Stomach (tissue), 9 donors: ENCODE measurements around the gene BAG3. TPM values are rescaled to one million over a fixed set of nuclear protein-coding genes. Genes with fewer than 3 reads are reported as not detected.
A peak's percentile ranks its signal among the peaks of the same experiment; 100 is the strongest.
"Not testable (repeated sequence)": the region's sequence is repeated elsewhere in the genome, so short reads cannot be mapped to it uniquely, and the experiment has no call there.

Source experiments
- DNase-seq, 2 donors: peaks; one replicate each; pipeline versions ENCODE4 v3.0.0 to v3.0.0-alpha.2; 2013 to 2019
- H3K27ac ChIP-seq, 5 donors: fragments of 200-600 bp in 4 of 5; sonication (generic) in 4 of 5; one replicate each; pipeline ENCODE4 v1.5.1; 2013 to 2019; ENCODE audit warnings: mild to moderate bottlenecking in 1 of 5, moderate library complexity in 1 of 5
- H3K27me3 ChIP-seq, 3 donors: fragments of 200-600 bp; sonication (generic); one replicate each; pipeline ENCODE4 v1.5.1; 2017 to 2019; ENCODE audit warnings: mixed run types in 1 of 3
- H3K36me3 ChIP-seq, 4 donors: fragments of 200-600 bp; sonication (generic); 1 replicate in 3 of 4; 2 replicates in 1 of 4; pipeline ENCODE4 v1.5.1; 2016 to 2019
- H3K4me1 ChIP-seq, 4 donors: fragments of 200-600 bp; sonication (generic); one replicate each; pipeline ENCODE4 v1.5.1; 2016 to 2019
- H3K4me3 ChIP-seq, 4 donors: fragments of 200-600 bp; sonication (generic) in 3 of 4; one replicate each; pipeline ENCODE4 v1.5.1; 2016 to 2019; ENCODE audit warnings: mild to moderate bottlenecking in 1 of 4
- H3K9me3 ChIP-seq, 4 donors: fragments of 200-600 bp; sonication (generic); one replicate each; pipeline ENCODE4 v1.5.1; 2016 to 2019
- EP300 ChIP-seq: sonication (generic); formaldehyde crosslinking; IDR thresholded peaks from one replicate; pipeline ENCODE4 v1.6.1; 2017; ENCODE audit warnings: antibody characterized with exemption
- POLR2A ChIP-seq, 4 donors: fragments of 450-650 bp; IDR thresholded peaks; one replicate each; pipeline ENCODE4 v1.6.1; 2016; ENCODE audit warnings: antibody characterized with exemption in 4 of 4, control low read depth in 2 of 4, mild to moderate bottlenecking in 1 of 4, moderate library complexity in 1 of 4
- POLR2AphosphoS5 ChIP-seq, 3 donors: sonication (generic); formaldehyde crosslinking; IDR thresholded peaks; one replicate each; pipeline ENCODE4 v1.6.1; 2016; ENCODE audit warnings: antibody characterized with exemption in 3 of 3
- WGBS, 5 donors: extraction: QIAGEN DNeasy Blood & Tissue Kit in 3 of 5; methylation state at CpG; one replicate each; pipeline versions ENCODE4 v1.1.5 to v1.1.7; 2013 to 2018; 5-methylcytosine and 5-hydroxymethylcytosine counted together
- intact Hi-C: fragments of 100-400 bp; cut with DNase I; formaldehyde crosslinking; loops from one replicate; pipeline ENCODE4 v1.15.1; 2023; ENCODE audit warnings: low total_unique reads
- polyA plus RNA-seq, 3 donors: library from polyadenylated mRNA; stranded (reverse); fragments of 200-250 nt; gene quantifications; one replicate each; pipeline ENCODE4 v1.2.3, GENCODE V29; 2013
- total RNA-seq, 5 donors: library from RNA; depleted of rRNA; stranded (reverse); fragments of >200 nt; gene quantifications; one replicate each; pipeline versions ENCODE4 v1.1.0 to v1.2.3, GENCODE V29; 2014 to 2016
- TF ChIP-seq, protein P1 (sequence below), 7 experiments: fragments of 450-650 bp in 4 of 7; fragments of 200-600 bp in 3 of 7; sonication (generic) in 3 of 7; IDR thresholded peaks; one replicate each; pipeline ENCODE4 v1.5.1; 2016 to 2019; ENCODE audit warnings: antibody characterized with exemption in 7 of 7, control low read depth in 2 of 7, mild to moderate bottlenecking in 1 of 7
- donor health status: healthy with polysubstance abuse.
- donor health status: Bipolar disorder and iron deficiency.
- donor health status: healthy.

BAG3 gene
- total and polyA plus RNA-seq, 8 donors, result 8.4 to 113 (median 27.3) TPM

DNA sequence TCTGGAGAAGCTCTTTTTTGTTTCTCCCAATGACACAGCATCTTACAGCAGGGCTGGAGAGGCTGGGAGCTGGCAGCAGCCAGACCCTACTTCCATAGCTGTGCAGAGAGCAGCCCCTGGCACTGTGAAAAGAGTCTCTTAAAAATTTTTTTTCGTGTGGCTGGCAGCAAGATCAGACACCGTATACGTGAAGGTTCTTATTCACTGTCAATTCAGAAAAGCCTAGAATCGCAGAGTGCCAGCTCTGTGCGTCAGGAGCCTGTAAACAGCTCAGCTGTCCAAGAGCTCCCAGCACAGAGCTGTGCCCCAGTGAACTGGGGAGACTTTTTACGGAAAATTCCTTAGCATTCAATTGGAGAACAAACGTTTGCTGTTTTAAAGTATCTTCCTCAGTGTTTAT, 6.5 kb downstream of the BAG3 start:
- peak overlapping the region; percentile 32 to 100 (median 97) for H3K27ac ChIP-seq
- H3K4me3 ChIP-seq, result peak overlapping the region in 2 of 4 donors; percentile 8 to 20
- intact Hi-C loops, result no loop called here
- WGBS, 5 donors, result 32 to 50% (median 40%) methylated on average over 7 of the region's 7 CpGs
- peak in 1 of 2 donors; percentile 51 for DNase-seq
- peaks cover 75 to 96% (median 87%) of the 10 kb centered on the region in 4 donors for H3K4me1 ChIP-seq
- H3K27me3 ChIP-seq, result no peaks in the 10 kb centered on the region
- TF ChIP-seq EP300 (peak; percentile 86), POLR2A (IDR thresholded peaks at IDR 0.05) (no peak), POLR2AphosphoS5 (IDR thresholded peaks at IDR 0.05) (peak in 1 of 3 donors; percentile 54)
- TF ChIP-seq, protein P1, sequence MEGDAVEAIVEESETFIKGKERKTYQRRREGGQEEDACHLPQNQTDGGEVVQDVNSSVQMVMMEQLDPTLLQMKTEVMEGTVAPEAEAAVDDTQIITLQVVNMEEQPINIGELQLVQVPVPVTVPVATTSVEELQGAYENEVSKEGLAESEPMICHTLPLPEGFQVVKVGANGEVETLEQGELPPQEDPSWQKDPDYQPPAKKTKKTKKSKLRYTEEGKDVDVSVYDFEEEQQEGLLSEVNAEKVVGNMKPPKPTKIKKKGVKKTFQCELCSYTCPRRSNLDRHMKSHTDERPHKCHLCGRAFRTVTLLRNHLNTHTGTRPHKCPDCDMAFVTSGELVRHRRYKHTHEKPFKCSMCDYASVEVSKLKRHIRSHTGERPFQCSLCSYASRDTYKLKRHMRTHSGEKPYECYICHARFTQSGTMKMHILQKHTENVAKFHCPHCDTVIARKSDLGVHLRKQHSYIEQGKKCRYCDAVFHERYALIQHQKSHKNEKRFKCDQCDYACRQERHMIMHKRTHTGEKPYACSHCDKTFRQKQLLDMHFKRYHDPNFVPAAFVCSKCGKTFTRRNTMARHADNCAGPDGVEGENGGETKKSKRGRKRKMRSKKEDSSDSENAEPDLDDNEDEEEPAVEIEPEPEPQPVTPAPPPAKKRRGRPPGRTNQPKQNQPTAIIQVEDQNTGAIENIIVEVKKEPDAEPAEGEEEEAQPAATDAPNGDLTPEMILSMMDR (IDR thresholded peaks at IDR 0.05), result no peak
- no peaks in the 10 kb centered on the region for H3K9me3 ChIP-seq
- H3K36me3 ChIP-seq, result peaks cover 0 to 17% (median 1%) of the 10 kb centered on the region in 4 donors

DNA sequence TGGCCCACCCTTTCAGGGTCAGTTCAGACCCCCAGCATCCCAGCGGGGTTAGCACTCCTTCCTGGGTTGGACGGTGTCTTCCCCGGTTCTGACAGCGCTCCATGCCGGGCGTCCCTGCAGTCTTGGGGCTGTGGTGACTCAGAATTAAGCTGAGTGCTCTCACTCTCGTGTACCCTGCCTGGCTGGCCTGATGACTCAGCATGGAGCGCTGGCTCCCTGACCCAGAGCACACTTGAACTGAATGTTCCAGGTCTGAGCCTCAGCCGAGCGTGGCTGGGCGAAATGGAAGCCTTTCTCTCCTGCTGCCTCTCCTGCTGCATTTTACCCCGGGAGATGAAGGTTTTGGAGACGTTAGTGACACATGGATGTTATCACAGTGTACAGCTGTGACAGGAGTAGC, 7.1 kb downstream of the BAG3 start:
- Histone ChIP-seq H3K27me3 (no peaks in the 10 kb centered on the region), H3K36me3 (peaks cover 0 to 17% (median 1%) of the 10 kb centered on the region in 4 donors), H3K4me1 (peaks cover 73 to 96% (median 85%) of the 10 kb centered on the region in 4 donors), H3K27ac (peak overlapping the region; percentile 57 to 100 (median 97)), H3K9me3 (no peaks in the 10 kb centered on the region), H3K4me3 (peak overlapping the region in 3 of 4 donors; percentile 8 to 20 (median 12))
- intact Hi-C loops, result no loop called here
- peak; percentile 84 to 85 for DNase-seq
- TF ChIP-seq, protein P1 (IDR thresholded peaks at IDR 0.05), result no peak
- TF ChIP-seq EP300 (peak; percentile 85), POLR2A (IDR thresholded peaks at IDR 0.05) (no peak), POLR2AphosphoS5 (IDR thresholded peaks at IDR 0.05) (peak; percentile 81 to 96 (median 96))
- WGBS, 5 donors, result 8 to 31% (median 27%) methylated on average over 7 to 13 of the region's 13 CpGs

DNA sequence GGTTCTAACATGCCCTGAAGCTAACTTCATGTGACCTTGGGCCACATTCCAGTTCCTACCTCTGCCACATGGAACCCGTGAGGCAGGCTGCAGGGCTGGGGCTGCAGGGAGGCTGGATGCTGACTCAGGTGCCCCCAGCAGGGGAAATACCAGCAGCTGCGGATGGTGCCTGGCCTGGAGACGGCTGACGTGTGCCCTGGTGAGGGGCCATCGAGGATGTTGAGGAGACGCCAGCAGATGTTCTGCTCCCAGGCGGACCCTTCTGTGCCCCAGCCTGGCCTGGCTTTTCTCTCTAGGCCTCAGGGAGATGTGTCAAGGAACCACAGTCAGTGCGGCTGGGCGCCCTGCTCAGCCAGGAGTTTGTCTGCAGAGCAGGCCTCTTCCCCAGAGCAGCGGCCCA, 8.8 kb downstream of the BAG3 start:
- no peak for DNase-seq
- Histone ChIP-seq H3K9me3 (no peaks in the 10 kb centered on the region), H3K27ac (peak overlapping the region in 4 of 5 donors; percentile 97 to 100 (median 98)), H3K4me1 (peaks cover 65 to 95% (median 80%) of the 10 kb centered on the region in 4 donors), H3K36me3 (peaks cover 0 to 17% (median 1%) of the 10 kb centered on the region in 4 donors), H3K4me3 (no peak overlapping the region), H3K27me3 (no peaks in the 10 kb centered on the region)
- intact Hi-C loops, result no loop called here
- TF ChIP-seq, protein P1 (IDR thresholded peaks at IDR 0.05), result no peak
- TF ChIP-seq POLR2A (IDR thresholded peaks at IDR 0.05), result no peak
- peak; percentile 76 for TF ChIP-seq EP300
- peak in 1 of 3 donors; percentile 36 for TF ChIP-seq POLR2AphosphoS5 (IDR thresholded peaks at IDR 0.05)
- WGBS, 5 donors, result 85 to 95% (median 91%) methylated on average over 3 to 10 of the region's 10 CpGs

DNA sequence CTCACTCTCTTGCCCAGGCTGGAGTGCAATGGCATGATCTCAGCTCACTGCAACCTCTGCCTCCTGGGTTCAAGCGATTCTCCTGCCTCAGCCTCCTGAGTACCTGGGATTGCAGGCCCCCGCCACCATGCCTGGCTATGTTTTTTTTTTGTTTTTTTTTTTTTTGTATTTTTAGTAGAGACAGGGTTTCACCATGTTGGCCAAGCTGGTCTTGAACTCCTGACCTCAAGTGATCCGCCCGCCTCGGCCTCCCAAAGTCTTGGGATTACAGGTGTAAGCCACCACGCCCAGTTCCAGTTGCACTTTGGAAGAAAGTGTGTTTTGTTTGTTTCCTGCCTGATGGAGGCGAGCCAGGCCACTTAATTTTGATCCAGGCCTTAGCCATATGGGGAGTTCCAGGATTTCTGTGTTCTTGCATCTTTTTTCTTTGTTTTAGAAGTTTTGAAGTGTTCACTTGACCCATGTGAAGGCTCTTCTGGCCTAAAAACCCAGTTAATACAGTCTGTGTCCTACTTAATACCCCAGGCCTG, 11.0 kb downstream of the BAG3 start:
- H3K27me3 ChIP-seq, H3K4me3 ChIP-seq, DNase-seq, H3K9me3 ChIP-seq, intact Hi-C loops: not testable (repeated sequence)
- 64 to 87% (median 79%) methylated on average over 7 of the region's 7 CpGs for WGBS, 5 donors
- peak overlapping the region in 3 of 5 donors; percentile 16 to 100 (median 35) for H3K27ac ChIP-seq
- peaks cover 0 to 13% (median 1%) of the 10 kb centered on the region in 4 donors for H3K36me3 ChIP-seq
- H3K4me1 ChIP-seq, result peaks cover 59 to 93% (median 75%) of the 10 kb centered on the region in 4 donors
